GM19099 (cell line): ENCODE results near the gene GLMN.

Experiments
- POLR2A ChIP-seq: IDR thresholded peaks from 3 replicates; pipeline ENCODE4 v1.6.1; 2011; ENCODE audit warnings: low read depth; ENCODE audit not compliant: insufficient read length; ENCODE audit errors: extremely low read depth

Gene GLMN

GRCh38 chr1:92315766-92316599 is 17.2 kb upstream of the GLMN start:
- TF ChIP-seq POLR2A, result no peak

- TF ChIP-seq POLR2A, result no peak
Observed at GRCh38 chr1:92314024-92314423, 15.2 kb upstream of the GLMN start.

GRCh38 chr1:92310185-92310597 is 11.4 kb upstream of the GLMN start:
- no peak for TF ChIP-seq POLR2A

GRCh38 chr1:92307980-92308379 is 9.2 kb upstream of the GLMN start:
- no peak for TF ChIP-seq POLR2A

GRCh38 chr1:92306020-92306419 is 7.2 kb upstream of the GLMN start:
- no peak for TF ChIP-seq POLR2A

- no peak for TF ChIP-seq POLR2A
Observed at GRCh38 chr1:92301021-92301420, 2.2 kb upstream of the GLMN start.

- no peak for TF ChIP-seq POLR2A
Observed at GRCh38 chr1:92299477-92300150, 827 bp upstream of the GLMN start.

GRCh38 chr1:92298213-92298572 is 594 bp downstream of the GLMN start:
- no peak for TF ChIP-seq POLR2A

- no peak for TF ChIP-seq POLR2A
Observed at GRCh38 chr1:92291372-92291999, 7.3 kb downstream of the GLMN start.

- TF ChIP-seq POLR2A, result no peak
Observed at GRCh38 chr1:92277105-92277723, 21.6 kb downstream of the GLMN start.

- no peak for TF ChIP-seq POLR2A
Observed at GRCh38 chr1:92276082-92276481, 22.7 kb downstream of the GLMN start.

- no peak for TF ChIP-seq POLR2A
Observed at GRCh38 chr1:92274939-92275338, 23.8 kb downstream of the GLMN start.

GRCh38 chr1:92273039-92273438 is 25.7 kb downstream of the GLMN start:
- no peak for TF ChIP-seq POLR2A

- TF ChIP-seq POLR2A, result no peak
Observed at GRCh38 chr1:92262516-92262915, 36.3 kb downstream of the GLMN start.

GRCh38 chr1:92259350-92259749 is 39.4 kb downstream of the GLMN start:
- TF ChIP-seq POLR2A, result no peak
